HepG2 (cell line): ENCODE results near the gene TP53. TPM values are rescaled to one million over a fixed set of nuclear protein-coding genes. Genes with fewer than 3 reads are reported as not detected.

Experiments
- ATRX ChIP-seq: sonication (generic); formaldehyde crosslinking; IDR thresholded peaks from 2 replicates; pipeline ENCODE4 v1.4.0; 2020; ENCODE audit warnings: missing genetic modification reagents, borderline replicate concordance
- E2F1 ChIP-seq: sonication (generic); formaldehyde crosslinking; IDR thresholded peaks from 2 replicates; pipeline ENCODE4 v1.5.0; 2020; ENCODE audit warnings: missing genetic modification reagents
- EP300 ChIP-seq, 3 experiments: sonication (generic) in 1 of 3; formaldehyde crosslinking in 1 of 3; IDR thresholded peaks; 2 replicates each; pipeline versions ENCODE4 v1.5.1 to v1.6.1; 2011 to 2020; ENCODE audit warnings: low read depth in 2 of 3, low read length in 2 of 3, borderline replicate concordance in 1 of 3, improper control_type of control experiment in 1 of 3, mild to moderate bottlenecking in 1 of 3, missing genetic modification reagents in 1 of 3, moderate library complexity in 1 of 3
- IKZF4 ChIP-seq: sonication (generic); formaldehyde crosslinking; IDR thresholded peaks from 2 replicates; pipeline ENCODE4 v1.5.1; 2020; ENCODE audit warnings: borderline replicate concordance, mild to moderate bottlenecking, low read depth, missing genetic modification reagents; ENCODE audit errors: not compliant biosample characterization
- MAX ChIP-seq: IDR thresholded peaks from 2 replicates; pipeline ENCODE4 v1.6.1; 2012; ENCODE audit warnings: inconsistent platforms
- NFAT5 ChIP-seq: sonication (generic); formaldehyde crosslinking; IDR thresholded peaks from 2 replicates; pipeline ENCODE4 v1.4.0; 2020; ENCODE audit warnings: missing genetic modification reagents
- NFATC3 ChIP-seq: sonication (generic); formaldehyde crosslinking; IDR thresholded peaks from 2 replicates; pipeline ENCODE4 v1.5.1; 2020; ENCODE audit warnings: mild to moderate bottlenecking, missing genetic modification reagents
- NONO ChIP-seq, 2 experiments: fragments of 450-650 bp in 1 of 2; sonication (generic) in 1 of 2; formaldehyde crosslinking in 1 of 2; IDR thresholded peaks in 1 of 2; conservative IDR thresholded peaks in 1 of 2; 2 replicates each; pipeline versions ENCODE4 v1.6.1 to v1.8.0; 2017 to 2022; ENCODE audit warnings: mild to moderate bottlenecking in 1 of 2, missing genetic modification reagents in 1 of 2, moderate library complexity in 1 of 2
- POLR2AphosphoS2 ChIP-seq: IDR thresholded peaks from 2 replicates; pipeline ENCODE4 v1.6.1; 2011; ENCODE audit warnings: low read depth, low read length, improper control_type of control experiment
- SMYD3 ChIP-seq: sonication (generic); formaldehyde crosslinking; IDR thresholded peaks from 2 replicates; pipeline ENCODE4 v1.8.1; 2023; ENCODE audit warnings: mild to moderate bottlenecking, missing genetic modification reagents
- SPEN ChIP-seq: sonication (generic); formaldehyde crosslinking; IDR thresholded peaks from 2 replicates; pipeline ENCODE4 v1.5.1; 2020; ENCODE audit warnings: low read depth, mild to moderate bottlenecking, missing genetic modification reagents
- ZMYM2 ChIP-seq: sonication (generic); formaldehyde crosslinking; IDR thresholded peaks from 2 replicates; pipeline ENCODE4 v1.8.0; 2022; ENCODE audit warnings: mild to moderate bottlenecking, missing genetic modification reagents
- ZNF160 ChIP-seq: sonication (generic); formaldehyde crosslinking; IDR thresholded peaks from 2 replicates; pipeline ENCODE4 v1.8.0; 2022; ENCODE audit warnings: mild to moderate bottlenecking, inconsistent platforms, missing genetic modification reagents
- ZNF230 ChIP-seq: sonication (generic); formaldehyde crosslinking; IDR thresholded peaks from 2 replicates; pipeline ENCODE4 v1.4.0; 2020; ENCODE audit warnings: mild to moderate bottlenecking, missing genetic modification reagents
- ZNF543 ChIP-seq: sonication (generic); formaldehyde crosslinking; IDR thresholded peaks from 2 replicates; pipeline ENCODE4 v1.4.0; 2020; ENCODE audit warnings: mild to moderate bottlenecking, missing genetic modification reagents
- ZNF784 ChIP-seq: sonication (generic); formaldehyde crosslinking; IDR thresholded peaks from 2 replicates; pipeline ENCODE4 v1.5.1; 2020; ENCODE audit warnings: missing genetic modification reagents, mild to moderate bottlenecking, borderline replicate concordance
- polyA plus RNA-seq, 8 experiments: library from polyadenylated mRNA; depleted of rRNA in 3 of 8; stranded (reverse) in 7 of 8; unstranded in 1 of 8; fragments of >200 nt; fragmentation: Illumina TruSeq in 4 of 8; extraction: Trizol in 4 of 8; gene quantifications; 2 replicates each; pipeline versions ENCODE4 v1.2.1 to v1.2.3, GENCODE V29; 2011 to 2016; ENCODE audit warnings: low read depth in 4 of 8, missing spikeins in 1 of 8, mixed read lengths in 1 of 8; ENCODE audit not compliant: insufficient read depth in 1 of 8
- total RNA-seq, 5 experiments: library from RNA; depleted of rRNA; stranded (reverse); fragments of >200 nt; fragmentation: Illumina TruSeq; extraction: Trizol; gene quantifications; 2 replicates each; pipeline ENCODE4 v1.2.3, GENCODE V29; 2016; ENCODE audit warnings: low read depth in 1 of 5

The TP53 gene
- total and polyA plus RNA-seq, 2 of the 13 experiments (the other 11 are each of a cell fraction or from before 2014, with no cell fraction given) = 17.1 to 29.9 TPM

GRCh38 chr17:7627250-7628121 is 59.8 kb downstream of the TP53 start, which contains the start of gene SAT2 (continued):
- TF ChIP-seq ZNF784 (CRISPR knock-in tag) = peak; percentile 12; the same call in 1 of the 2 replicates
- 0 out of 2 replicates have a peak, but pooled peaks have one; percentile 40 for TF ChIP-seq MAX
- TF ChIP-seq POLR2AphosphoS2 = no peak
- TF ChIP-seq ZMYM2 = no peak
- TF ChIP-seq EP300 (IDR thresholded peaks at IDR 0.05; ENCODE audit: low read depth in 2 of 2, low read length in 2 of 2) = peak; percentile 43 to 55; a peak in 3 of 4 replicates
- peak; percentile 29; the same call in 1 of the 2 replicates for TF ChIP-seq EP300 (CRISPR knock-in tag; IDR thresholded peaks at IDR 0.05; ENCODE audit: borderline replicate concordance)
- TF ChIP-seq E2F1 (CRISPR knock-in tag) = peak; percentile 24; the same call in 1 of the 2 replicates
- TF ChIP-seq NFATC3 (CRISPR knock-in tag) = no peak
- TF ChIP-seq ZNF160 (CRISPR knock-in tag) = no peak
- no peak for TF ChIP-seq ATRX (CRISPR knock-in tag)
- no peak for TF ChIP-seq IKZF4
- no peak for TF ChIP-seq ZNF230 (CRISPR knock-in tag)
- TF ChIP-seq SPEN (CRISPR knock-in tag) = peak; percentile 88
- no peak for TF ChIP-seq SMYD3 (CRISPR knock-in tag)
- no peak for TF ChIP-seq NONO (IDR thresholded peaks at IDR 0.05)
- TF ChIP-seq NONO (CRISPR knock-in tag; conservative IDR thresholded peaks at IDR 0.05) = peak; percentile 35; the same call in 1 of the 2 replicates
- peak; percentile 56; the same call in 1 of the 2 replicates for TF ChIP-seq NFAT5
- TF ChIP-seq ZNF543 = 0 out of 2 replicates have a peak, but pooled peaks have one; percentile 59
